GM19025 (cell line): ENCODE data around the gene LRMDA.

Experiments used
- ATAC-seq: cut with Tn5 transposase; IDR thresholded peaks from one replicate; pipeline ENCODE4 v1.9.1; 2021; ENCODE audit warnings: mild to moderate bottlenecking, low read depth, moderate library complexity; ENCODE audit not compliant: unreplicated experiment

The LRMDA gene

DNA sequence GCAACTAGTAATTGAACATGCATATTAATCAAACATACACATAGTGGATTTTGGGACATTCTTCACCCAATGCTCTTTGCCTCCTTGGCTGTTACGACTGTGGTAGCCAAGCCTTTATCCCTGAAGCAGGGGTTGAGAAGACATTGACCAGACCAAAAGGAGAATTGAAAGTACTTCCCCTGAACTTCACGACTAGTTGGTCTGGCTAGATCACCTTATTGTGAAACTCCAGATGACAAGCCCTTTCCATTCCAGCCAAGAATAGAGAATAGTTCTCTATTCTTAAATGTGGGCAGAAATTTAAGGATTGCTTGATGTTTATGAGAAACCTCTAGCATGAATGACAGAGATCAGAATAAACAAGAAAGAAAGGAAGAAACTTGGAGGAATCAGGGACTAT is 97.0 kb downstream of the LRMDA start:
- ATAC-seq, result peak; percentile 41

DNA sequence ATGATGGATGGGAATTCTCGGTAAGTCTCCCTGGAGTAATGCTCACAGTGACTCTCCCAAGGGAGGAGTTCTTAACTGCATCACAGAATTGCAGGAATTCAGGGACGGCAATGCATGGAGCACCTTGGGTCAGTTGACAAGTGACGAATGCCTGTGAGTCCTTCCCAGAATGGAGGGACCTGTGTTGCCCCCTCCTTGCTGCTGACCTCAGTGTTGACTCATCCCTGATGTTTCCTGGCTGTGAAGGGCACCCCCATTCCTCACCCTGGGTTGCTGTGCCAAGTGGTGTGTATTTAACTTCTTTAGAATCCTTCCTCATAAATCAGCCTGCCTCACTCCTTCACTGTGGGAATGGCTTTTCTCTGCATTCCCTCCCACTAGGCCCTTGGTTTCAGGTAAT is 98.9 kb downstream of the LRMDA start:
- ATAC-seq, result no peak

DNA sequence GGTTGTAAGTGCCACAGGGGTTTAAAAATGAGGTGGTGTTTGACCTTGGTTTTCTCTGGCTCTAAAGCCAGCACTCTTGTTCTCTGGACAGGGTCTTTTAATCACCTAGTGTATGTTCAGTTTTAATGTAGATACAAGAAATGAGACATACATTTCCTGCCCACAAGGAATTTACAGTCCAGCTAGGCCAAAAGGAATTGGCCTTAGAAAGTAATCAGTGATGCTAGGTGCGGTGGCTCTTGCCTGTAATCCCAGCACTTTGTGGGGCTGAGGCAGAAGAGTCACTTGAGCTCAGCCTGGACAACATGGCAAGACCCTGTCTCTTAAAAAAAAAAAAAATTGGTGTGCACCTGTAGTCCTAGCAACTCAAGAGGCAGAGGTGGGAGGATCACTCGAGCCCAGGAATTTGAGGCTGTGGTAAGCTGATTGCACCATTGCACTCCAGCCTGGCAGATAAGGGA is 100.2 kb downstream of the LRMDA start:
- no peak for ATAC-seq

DNA sequence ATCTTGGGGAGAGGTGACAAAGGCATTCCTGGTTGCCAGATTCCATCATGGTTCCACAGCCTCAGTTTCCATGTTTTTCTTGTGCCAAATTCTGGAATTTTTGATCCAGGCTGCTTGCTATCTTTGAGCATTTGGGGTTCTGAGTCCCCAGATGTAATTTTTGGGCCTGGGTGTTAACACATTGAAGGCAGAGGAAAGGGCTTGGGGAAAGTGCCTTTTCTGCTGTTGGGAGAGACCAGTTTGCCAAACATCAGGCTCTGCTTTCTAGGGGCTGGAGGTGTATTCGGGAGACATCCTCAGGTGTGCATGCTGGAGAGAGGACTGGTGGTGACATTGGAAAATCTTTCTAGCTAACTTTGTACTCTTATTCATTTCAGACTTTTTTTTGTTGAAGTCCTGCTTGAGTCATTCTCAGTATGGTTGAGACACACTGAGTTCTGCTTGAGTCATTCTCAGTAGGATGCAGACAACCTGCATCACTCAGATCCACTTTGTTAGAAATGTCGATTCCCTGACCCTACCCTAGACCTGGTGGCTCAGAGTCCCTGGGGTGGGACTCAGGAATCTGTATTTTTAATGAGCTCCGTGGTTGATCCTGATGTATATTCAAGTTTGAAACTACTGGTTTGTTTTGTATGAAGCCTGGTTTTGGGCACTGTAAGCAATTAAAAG is 101.0 kb downstream of the LRMDA start:
- ATAC-seq, result peak; percentile 42

DNA sequence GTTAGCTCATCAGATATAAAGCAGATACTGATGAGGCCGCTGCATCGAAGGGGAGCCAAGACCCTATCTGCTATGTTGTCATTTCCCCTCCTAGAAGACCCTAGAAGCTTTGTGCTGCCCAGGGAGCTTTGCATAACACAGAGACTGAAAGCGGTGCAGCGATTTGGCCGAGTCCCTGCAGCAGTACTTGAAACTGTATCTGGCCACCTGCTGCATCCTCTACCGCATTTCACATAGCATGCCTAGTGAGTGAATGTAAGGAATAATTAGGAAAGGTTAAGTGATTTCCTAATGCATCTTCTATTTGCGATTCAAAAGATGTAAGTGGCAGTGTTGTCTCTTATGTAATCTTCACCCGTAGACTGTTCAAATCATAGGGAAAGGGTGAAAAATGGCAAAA is 106.7 kb downstream of the LRMDA start:
- ATAC-seq, result no peak

DNA sequence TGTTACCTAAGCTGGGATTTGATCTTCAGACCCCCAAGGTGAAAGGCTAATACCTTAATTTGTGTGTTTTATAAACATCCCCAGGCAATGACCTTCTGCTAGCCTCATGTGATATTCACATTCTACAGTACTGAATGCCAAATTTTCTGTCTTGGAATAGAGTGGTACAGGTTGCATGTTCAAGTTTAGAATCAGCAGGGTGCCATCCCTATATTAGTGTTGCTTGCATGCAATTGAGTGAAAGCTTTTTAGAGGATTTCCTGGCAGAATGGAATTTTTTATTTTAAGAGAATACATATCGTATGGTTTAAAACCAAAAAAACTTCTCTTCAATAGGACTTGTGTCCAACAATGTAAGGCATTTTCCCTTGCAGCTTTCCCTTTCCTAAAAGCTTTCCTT is 107.3 kb downstream of the LRMDA start:
- no peak for ATAC-seq

DNA sequence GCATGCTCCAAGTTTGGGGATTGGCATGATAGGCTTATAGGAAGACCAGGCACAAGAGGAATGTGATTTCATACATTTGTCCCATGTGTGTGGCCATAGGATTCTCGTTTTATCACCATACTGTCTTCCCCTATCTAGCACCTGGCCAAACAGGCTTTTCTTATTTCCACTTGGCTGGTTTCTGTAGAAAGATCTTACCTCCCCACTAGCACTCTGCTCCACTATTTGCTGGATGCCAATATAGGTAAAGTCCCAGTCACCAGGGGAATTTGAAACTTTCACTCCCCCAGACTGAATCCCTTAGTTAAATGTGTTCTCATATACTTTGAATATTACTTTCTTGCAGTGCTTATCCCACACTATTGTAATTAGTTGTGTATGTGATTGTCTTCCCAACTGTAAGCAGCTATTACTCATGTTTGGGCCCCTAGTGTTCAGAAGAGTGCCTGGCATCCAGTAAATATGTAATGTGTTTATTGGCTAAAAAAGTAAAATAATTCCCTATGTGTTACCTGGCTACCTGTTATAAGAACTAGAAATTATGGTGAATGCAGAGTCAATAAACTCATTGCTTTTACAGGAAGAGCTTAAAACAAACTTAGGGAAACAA is 109.0 kb downstream of the LRMDA start:
- ATAC-seq, result peak; percentile 45

DNA sequence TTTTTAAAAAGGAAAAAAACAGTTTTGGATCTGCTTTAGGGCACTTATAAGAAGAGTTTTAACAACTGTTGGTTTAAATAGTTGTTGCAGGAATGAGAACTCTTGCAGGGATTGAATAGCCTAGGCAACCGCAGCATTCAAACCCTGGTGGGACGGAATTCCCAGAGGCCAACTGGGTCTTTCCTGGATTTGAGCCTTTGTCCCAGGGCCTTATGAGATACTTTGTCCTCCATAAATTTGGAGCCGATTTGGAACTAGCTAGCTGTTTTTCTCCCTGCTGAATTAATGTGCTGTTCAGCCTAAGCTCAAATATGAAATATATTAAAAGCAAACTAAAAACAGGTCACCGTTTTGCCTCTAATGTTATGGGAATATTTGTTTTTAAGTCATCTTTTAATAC is 109.6 kb downstream of the LRMDA start:
- no peak for ATAC-seq

DNA sequence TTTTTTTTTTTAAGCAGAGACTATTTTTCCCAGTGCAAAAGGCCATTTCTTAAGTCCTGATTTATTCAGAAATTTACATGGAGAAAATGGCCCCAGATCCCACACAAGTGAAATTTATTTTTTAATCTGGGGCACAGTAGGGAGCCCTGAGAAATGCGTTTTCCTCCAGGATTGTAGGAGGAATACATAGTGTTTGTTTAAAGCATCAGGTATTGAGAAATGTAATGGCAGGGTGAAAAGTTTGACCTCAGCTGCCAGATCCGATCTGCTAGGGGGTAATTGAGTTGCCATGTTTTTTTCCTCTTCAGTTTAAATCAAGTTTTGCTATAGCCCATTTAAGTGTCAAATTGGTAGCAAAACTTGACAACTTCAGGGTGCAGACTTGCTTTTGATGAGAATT is 110.0 kb downstream of the LRMDA start:
- ATAC-seq, result no peak

DNA sequence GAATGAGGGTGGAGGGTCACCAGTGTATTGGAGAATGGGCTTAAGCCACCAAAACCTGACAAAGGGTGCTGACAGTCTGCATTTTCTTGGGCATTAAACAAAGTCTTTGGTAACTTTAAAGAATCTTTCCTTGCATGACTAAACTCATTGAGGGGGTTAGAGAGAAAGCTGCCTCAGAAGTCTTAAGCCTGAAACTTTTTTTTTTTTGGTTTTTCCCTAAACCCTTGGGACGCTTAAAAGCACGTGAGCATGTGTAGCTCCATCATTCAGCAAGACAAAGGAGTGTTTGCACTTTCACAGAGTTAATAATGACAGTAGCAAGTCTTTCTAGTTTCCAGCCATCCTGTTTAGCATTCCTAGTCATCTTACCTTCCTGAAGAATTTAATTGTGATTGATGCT is 110.7 kb downstream of the LRMDA start:
- ATAC-seq, result no peak

DNA sequence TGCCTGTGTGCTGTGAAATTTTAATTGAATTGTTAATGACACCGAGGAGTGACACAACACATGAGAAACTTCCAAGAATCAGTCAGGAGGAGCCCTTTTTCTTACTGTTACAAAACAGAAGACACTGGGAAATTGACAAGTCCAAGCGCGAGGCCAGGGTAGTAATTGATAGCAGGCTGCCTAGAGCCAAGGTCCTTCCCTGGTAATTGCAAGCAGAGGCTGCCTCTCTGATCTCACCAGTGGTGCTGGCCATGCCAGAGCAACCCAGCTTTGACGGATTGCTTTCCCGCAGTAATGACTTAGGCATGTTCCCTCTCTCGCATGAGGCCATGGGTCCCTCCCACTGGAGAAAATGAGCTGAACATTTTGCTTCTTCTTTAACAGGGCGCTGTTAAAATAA is 111.5 kb downstream of the LRMDA start:
- ATAC-seq, result no peak

DNA sequence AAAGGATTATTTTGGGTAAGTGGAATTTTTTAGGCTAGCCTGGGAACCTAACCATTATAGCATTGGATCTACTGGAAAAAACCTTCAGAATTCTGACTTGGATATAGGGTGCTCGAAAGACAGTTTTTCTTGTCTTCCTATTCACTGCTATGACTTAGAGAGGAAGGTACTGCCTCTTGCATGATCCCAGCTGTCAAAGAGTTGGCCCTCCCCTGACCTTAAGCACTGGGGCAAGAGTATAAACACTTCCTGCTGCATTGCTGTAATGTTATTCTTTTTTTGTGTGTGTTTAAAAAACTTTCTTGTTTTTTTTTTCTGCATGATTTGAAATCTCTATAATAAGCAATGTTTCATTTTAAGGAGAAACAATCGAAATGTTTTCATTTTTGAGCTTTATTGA is 113.0 kb downstream of the LRMDA start:
- ATAC-seq, result no peak

DNA sequence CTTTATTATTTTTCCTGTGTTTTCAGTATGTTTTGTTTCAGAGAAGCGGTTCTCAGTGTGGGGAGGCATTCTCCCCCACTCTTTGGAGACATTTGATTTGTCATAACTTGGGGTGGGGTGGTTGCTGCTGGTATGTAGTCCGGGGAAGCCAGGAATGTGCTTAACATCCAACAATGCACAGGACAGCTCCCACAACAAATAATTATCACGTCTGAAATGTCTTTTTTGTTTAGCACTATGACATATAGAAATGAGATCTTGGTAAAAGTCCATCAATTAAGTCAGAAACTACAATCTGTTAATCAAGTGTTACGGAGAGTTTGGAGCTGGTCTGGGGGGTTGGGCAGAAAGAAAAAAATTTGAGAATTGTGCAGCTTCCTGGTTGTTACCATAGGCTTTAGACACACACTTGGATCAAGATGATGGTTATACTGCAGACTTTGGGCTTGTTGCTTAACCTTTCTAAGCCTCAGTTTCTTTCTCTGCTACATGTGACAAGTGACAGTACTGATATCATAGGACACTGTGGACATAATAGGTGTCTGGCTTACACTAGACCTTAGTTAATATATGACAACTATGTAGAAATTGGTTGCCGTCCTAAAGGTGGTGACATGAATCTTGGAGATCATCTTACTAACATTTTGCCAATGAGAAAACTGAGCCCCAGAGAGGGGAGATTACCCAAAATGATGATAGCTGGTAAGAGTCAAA is 113.7 kb downstream of the LRMDA start:
- no peak for ATAC-seq

DNA sequence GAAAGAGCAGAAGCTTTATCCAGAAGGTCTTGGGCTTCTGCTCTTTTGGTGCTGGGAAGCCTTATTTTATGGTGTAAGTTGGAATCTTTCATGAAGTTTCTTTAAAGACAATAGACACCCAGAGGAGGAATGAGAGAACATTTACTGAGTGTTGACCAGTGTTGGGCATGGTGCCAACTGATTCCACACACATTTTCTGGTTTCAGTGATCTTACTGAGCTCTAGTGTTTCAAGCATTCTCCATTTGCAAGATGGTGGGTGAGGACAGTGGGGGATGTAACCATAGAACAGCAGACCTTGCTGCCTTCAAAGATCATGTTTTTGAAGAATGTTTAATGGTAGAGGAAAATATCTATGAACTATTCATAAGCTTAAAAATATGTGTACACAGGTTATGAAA is 114.6 kb downstream of the LRMDA start:
- ATAC-seq, result no peak

DNA sequence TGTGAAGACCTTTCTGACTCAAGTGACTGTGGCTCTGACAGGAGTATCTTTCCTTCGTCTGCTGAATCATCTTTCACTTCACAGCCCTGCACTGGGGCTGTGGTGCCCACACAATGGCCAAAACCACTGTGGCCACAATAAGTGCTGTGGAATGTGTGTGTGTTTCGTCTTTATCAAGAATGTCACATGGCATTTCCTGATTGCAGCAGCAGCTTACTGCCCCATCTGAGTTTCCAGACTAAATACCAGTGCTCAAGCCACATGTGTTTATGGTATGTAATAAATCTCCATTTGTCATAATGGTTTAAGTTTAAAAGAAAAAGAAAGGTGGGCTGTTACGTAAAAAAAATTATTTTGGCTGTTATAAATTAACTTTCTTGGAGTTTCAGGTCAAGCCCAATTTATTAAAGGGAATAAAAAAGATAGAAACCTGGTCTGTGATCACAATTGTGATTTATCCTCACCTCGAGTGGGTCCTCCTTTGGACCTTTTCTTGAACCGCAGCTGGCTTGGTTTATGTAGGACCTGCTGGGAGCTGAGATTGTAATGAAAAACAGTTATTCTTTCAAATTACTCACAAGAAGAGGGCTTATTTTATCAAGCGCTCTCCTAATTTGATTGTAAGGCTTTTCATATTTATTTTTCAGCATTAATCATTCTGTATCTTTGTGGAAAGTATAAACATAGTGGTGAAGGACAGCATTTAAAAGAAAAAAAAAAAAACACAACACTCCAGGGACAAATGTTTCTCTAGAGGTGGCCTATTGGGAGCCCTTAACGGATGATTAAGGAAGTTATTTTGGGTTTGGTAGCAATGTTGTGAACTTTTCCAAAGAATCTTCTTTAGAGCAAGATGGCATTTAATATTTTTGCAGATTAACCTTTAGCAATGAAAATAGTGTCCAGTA is 116.2 kb downstream of the LRMDA start:
- ATAC-seq, result peak; percentile 65

DNA sequence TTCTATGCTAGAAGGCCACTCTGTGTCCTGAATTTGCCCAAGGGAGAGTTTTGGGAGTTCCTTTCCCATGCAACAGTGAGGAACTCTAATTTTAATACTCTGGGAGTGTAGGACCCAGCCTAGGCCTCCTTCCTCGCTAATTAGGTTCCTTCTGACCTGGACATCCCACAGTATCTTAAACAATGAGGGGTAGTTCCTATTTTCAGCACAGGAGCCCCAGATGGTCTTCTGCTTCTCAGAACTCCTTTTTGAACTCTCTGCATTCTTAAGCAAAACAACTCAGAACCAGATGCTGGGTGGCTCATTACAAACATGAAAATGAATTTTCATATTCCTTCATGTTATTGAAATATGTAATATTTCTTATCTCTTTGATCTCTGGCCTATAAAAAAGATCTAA is 116.9 kb downstream of the LRMDA start:
- ATAC-seq, result no peak

DNA sequence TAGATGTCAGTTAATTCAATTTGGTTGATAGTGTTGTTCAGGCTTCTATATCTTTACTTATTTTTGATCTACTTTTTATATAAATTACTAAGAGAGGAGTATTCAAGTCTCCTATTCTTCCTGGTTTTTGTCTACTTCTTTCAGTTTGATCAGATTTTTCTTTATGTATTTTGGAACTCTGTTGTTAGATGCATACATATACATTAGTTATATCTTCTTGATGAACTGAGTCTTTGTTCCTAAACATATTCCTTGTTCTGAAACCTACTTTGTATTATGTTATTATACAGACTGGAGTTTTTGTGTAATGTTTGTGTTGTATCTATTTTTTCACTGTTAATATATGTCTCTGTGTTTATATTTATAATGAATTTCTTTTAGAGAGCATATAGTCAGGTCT is 118.8 kb downstream of the LRMDA start:
- no peak for ATAC-seq

DNA sequence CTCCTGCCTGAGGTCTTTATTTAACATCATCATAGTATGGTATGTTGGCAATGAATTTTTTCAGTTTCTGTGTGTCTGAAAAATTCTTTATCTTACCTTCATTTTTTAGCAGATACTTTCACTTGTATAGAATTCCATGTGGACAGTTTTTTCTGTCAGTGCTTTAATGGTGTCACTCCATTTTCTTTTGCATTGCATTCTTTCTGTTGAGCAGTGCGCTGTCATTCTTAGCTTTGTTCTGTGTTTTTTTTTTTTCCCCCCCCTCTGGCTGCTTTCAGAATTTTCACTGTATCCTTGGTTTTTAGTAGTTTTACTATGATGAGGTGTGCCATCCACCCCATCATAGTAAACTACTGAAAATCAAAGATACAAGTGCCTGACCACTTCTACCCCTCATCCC is 120.7 kb downstream of the LRMDA start:
- no peak for ATAC-seq

DNA sequence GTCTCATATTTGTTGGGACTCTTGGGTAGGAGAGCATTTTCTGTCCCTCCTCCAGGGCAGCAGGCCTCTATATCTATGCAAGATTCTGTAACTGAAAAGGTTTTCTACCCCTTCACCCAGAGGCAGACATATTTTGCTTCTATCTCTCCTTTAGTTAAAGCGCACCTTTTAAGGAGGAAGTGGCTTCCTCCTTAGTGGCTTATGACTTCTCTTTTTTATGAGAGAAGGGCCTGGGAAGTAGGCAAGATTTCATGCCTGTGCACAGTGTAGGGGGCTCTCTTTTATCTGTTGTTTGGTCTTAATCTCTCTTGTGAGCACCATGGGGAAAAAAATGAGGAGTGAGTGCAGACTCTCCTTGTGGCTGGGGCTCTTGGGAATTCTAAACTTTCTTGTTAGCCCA is 122.1 kb downstream of the LRMDA start:
- no peak for ATAC-seq

DNA sequence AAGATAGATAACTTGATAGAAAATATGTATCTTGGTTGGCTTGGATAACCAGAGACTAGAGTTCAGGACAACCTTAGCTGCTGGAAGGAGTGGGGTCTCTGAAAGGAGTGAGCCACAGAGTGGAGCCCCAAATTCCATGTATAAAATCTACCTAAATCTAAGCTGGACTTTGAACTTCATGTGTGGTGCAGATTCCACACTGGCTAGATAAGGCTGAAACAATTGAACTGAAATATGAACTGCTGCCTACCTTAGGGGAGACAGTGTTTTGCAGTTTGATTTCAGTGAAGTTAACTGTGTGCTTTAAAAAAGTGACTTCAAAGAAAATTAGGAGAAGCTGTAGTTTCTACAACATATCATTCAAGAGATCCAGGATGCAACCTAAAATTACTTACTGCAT is 123.9 kb downstream of the LRMDA start:
- ATAC-seq, result no peak

DNA sequence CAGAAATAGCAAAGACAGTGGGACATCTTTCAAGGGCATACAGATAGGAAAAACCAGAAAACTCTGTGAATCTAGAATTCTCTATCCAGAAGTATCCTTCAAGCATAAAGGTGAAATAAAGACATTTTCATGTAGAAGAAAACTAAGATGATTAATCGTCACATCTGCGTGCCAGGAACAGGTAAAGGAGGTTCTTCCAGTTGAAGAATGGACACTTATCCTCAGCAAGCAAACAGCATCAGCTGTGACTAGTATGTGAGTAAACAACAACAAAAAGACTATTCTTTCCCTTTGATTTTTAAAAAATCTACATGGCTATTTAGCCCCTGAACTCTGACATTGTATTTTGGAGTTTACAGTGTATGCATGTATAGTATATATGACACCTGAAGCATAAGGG is 124.9 kb downstream of the LRMDA start:
- ATAC-seq, result no peak
